CD4-positive, CD25-positive, alpha-beta regulatory T cell (primary cell): ENCODE measurements around the gene ANKRD63. TPM values are rescaled to one million over a fixed set of nuclear protein-coding genes. Genes with fewer than 3 reads are reported as not detected.

Experiments
- ATAC-seq, 2 donors: fragments of 150-1000 bp; cut with Tn5 transposase; one replicate each; pipeline ENCODE4 v1.10.0; 2021; ENCODE audit warnings: low read depth in 2 of 2, moderate number of reproducible peaks in 2 of 2, moderate library complexity in 1 of 2
- DNase-seq, 3 donors: peaks; one replicate each; pipeline versions ENCODE4 v3.0.0 to v3.0.0-alpha.2; 2012 to 2022; ENCODE audit warnings: mixed read lengths in 1 of 3
- H3K27ac ChIP-seq: one replicate; pipeline ENCODE4 v1.7.0; 2013; ENCODE audit warnings: mild to moderate bottlenecking, low read length; ENCODE audit not compliant: insufficient read depth, poor library complexity, severe bottlenecking
- H3K27me3 ChIP-seq: one replicate; pipeline ENCODE4 v1.7.0; 2013; ENCODE audit warnings: low read length; ENCODE audit not compliant: control insufficient read depth, insufficient read depth
- H3K36me3 ChIP-seq: one replicate; pipeline ENCODE4 v1.7.0; 2013; ENCODE audit warnings: mild to moderate bottlenecking, low read length, moderate library complexity; ENCODE audit not compliant: control insufficient read depth, insufficient read depth
- H3K4me1 ChIP-seq: 2 replicates; pipeline ENCODE4 v1.7.0; 2013; ENCODE audit warnings: mild to moderate bottlenecking, low read length; ENCODE audit not compliant: insufficient read depth, control insufficient read depth, poor library complexity, severe bottlenecking
- H3K4me3 ChIP-seq: one replicate; pipeline ENCODE4 v1.7.0; 2013; ENCODE audit warnings: low read depth, mild to moderate bottlenecking, low read length, moderate library complexity
- H3K9me3 ChIP-seq, 2 experiments: 1 replicate in 1 of 2; 2 replicates in 1 of 2; pipeline ENCODE4 v1.7.0; 2013; ENCODE audit warnings: low read length in 2 of 2, mild to moderate bottlenecking in 1 of 2, moderate library complexity in 1 of 2; ENCODE audit not compliant: control insufficient read depth in 2 of 2
- H3K27ac Mint-ChIP-seq, 3 donors: one replicate each; pipeline ENCODE4 v1.8.0; 2020 to 2022; ENCODE audit warnings: mild to moderate bottlenecking in 3 of 3, mixed read lengths in 3 of 3, moderate library complexity in 2 of 3
- H3K27me3 Mint-ChIP-seq: one replicate; pipeline ENCODE4 v1.8.0; 2022; ENCODE audit warnings: mild to moderate bottlenecking, mixed read lengths
- H3K36me3 Mint-ChIP-seq: one replicate; pipeline ENCODE4 v1.8.0; 2020; ENCODE audit warnings: mixed read lengths
- H3K4me1 Mint-ChIP-seq, 4 donors: one replicate each; pipeline ENCODE4 v1.8.0; 2020 to 2022; ENCODE audit warnings: mixed read lengths in 4 of 4, mild to moderate bottlenecking in 1 of 4
- H3K4me3 Mint-ChIP-seq, 4 donors: one replicate each; pipeline ENCODE4 v1.8.0; 2020 to 2022; ENCODE audit warnings: mild to moderate bottlenecking in 4 of 4, mixed read lengths in 4 of 4, moderate library complexity in 3 of 4
- H3K9me3 Mint-ChIP-seq, 7 donors: one replicate each; pipeline ENCODE4 v1.8.0; 2020 to 2022; ENCODE audit warnings: mixed read lengths in 7 of 7, mild to moderate bottlenecking in 3 of 7, moderate library complexity in 2 of 7
- polyA plus RNA-seq, 4 donors: library from polyadenylated mRNA; unstranded; fragments of 300-500 nt; fragmentation: Illumina TruSeq; gene quantifications; one replicate each; pipeline ENCODE4 v1.2.3, GENCODE V29; 2021
- total RNA-seq: library from RNA; stranded (reverse); gene quantifications from one replicate; pipeline ENCODE4 v1.2.3, GENCODE V29; 2022

The ANKRD63 gene
- total and polyA plus RNA-seq, 5 donors from 2014 or later = 0.35 TPM; not detected in 4

- peaks cover 22% of the 10 kb centered on the region for H3K4me1 ChIP-seq
- H3K36me3 ChIP-seq = peaks cover 19% of the 10 kb centered on the region
- Mint-ChIP-seq H3K27me3 (peaks cover 6% of the 10 kb centered on the region), H3K4me3 (peak overlapping the region in 2 of 4 donors; percentile 27 to 64), H3K27ac (peak overlapping the region in 1 of 3 donors; percentile 56), H3K4me1 (no peaks in the 10 kb centered on the region), H3K9me3 (peaks cover 0 to 1% (median 0%) of the 10 kb centered on the region in 7 donors), H3K36me3 (no peaks in the 10 kb centered on the region)
- H3K27me3 ChIP-seq = peaks cover 1% of the 10 kb centered on the region
- no peaks in the 10 kb centered on the region for H3K9me3 ChIP-seq
- DNase-seq (no peak), ATAC-seq (no peak)
- no peak overlapping the region for H3K4me3 ChIP-seq
- H3K27ac ChIP-seq = no peak overlapping the region
Observed at GRCh38 chr15:40285554-40286011, 2.7 kb upstream of the ANKRD63 start.

DNA sequence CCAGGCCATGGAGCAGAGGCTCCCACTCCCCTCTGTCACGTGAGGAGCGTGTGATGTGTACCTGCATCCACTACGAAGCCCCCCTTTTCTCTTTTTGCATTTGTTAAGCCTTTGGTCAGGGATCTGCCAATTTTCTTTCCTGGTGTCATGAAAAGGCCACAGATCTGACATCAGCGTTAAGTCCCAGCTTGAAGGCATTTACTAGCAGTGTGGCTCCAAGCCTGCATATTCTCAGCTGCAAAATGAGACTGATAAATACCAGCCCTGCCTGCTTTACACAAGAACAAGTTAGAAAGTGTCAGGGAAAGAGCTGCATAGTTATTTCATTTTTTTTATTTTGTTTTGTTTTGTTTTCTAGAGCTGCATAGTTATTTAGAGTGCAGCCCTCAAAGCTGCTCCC, 2.3 kb upstream of the ANKRD63 start:
- Mint-ChIP-seq H3K27ac (no peak overlapping the region), H3K9me3 (peaks cover 0 to 1% (median 0%) of the 10 kb centered on the region in 7 donors), H3K4me3 (peak overlapping the region in 2 of 4 donors; percentile 29 to 64), H3K27me3 (peaks cover 10% of the 10 kb centered on the region), H3K36me3 (no peaks in the 10 kb centered on the region), H3K4me1 (no peaks in the 10 kb centered on the region)
- H3K27me3 ChIP-seq = peaks cover 2% of the 10 kb centered on the region
- H3K36me3 ChIP-seq = peaks cover 19% of the 10 kb centered on the region
- no peak overlapping the region for H3K27ac ChIP-seq
- no peaks in the 10 kb centered on the region for H3K9me3 ChIP-seq
- no peak overlapping the region for H3K4me3 ChIP-seq
- ATAC-seq (no peak), DNase-seq (no peak)
- peaks cover 22% of the 10 kb centered on the region for H3K4me1 ChIP-seq

GRCh38 chr15:40283615-40284300, 894 bp upstream of the ANKRD63 start:
- ATAC-seq = no peak
- no peaks in the 10 kb centered on the region for H3K9me3 ChIP-seq
- H3K27me3 ChIP-seq = peaks cover 7% of the 10 kb centered on the region
- H3K4me1 ChIP-seq = peaks cover 25% of the 10 kb centered on the region
- H3K36me3 Mint-ChIP-seq = no peaks in the 10 kb centered on the region
- peaks cover 0 to 1% (median 0%) of the 10 kb centered on the region in 7 donors for H3K9me3 Mint-ChIP-seq
- no peak overlapping the region for H3K27ac ChIP-seq
- peaks cover 12% of the 10 kb centered on the region for H3K36me3 ChIP-seq
- peaks cover 19% of the 10 kb centered on the region for H3K27me3 Mint-ChIP-seq
- H3K27ac Mint-ChIP-seq = no peak overlapping the region
- peaks cover 0 to 4% (median 2%) of the 10 kb centered on the region in 4 donors for H3K4me1 Mint-ChIP-seq
- peak overlapping the region in 3 of 4 donors; percentile 54 to 70 (median 55) for H3K4me3 Mint-ChIP-seq
- no peak overlapping the region for H3K4me3 ChIP-seq
- DNase-seq = no peak

DNA sequence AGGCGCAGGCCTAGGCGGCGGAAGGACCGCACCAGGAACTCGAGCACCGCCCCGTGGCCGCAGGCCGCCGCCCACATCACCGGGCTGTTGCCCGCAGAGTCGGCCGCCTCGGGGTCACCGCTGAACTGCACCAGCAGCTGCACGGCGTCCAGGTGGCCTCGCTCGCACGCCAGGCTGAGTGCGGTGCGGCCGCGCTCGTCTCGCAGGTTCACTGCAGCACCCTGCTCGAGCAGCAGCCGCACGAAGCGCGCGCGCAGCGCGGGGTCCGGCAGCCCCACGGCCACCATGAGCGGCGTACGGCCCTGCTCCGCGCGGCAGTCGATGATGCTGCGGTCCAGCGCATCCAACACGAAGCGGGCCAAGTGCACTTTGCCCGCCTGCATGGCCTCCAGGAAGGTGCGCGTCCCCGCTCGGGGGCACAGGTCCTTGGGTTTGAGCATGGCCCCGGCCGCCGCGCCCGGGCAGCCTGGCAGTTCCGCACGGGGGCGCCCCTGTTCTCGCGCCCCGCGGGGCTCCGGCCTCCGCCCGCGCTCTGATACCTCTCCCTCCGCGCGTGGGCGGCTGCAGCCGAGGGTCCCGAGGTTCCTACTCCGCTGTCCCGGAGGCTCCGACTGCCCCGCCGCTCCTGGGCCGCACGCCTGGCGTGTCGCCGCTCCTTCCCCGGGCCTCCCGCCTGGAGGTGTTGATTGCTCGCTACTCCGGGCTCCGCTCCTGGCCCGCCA, 556 bp downstream of the ANKRD63 start:
- Mint-ChIP-seq H3K9me3 (no peaks in the 10 kb centered on the region), H3K36me3 (no peaks in the 10 kb centered on the region), H3K27ac (no peak overlapping the region), H3K4me1 (peaks cover 0 to 4% (median 2%) of the 10 kb centered on the region in 4 donors), H3K27me3 (peaks cover 27% of the 10 kb centered on the region), H3K4me3 (peak overlapping the region in 3 of 4 donors; percentile 54 to 77 (median 62))
- peak; percentile 20 to 64 (median 49) for DNase-seq
- Histone ChIP-seq H3K9me3 (no peaks in the 10 kb centered on the region), H3K27ac (no peak overlapping the region), H3K4me1 (peaks cover 25% of the 10 kb centered on the region), H3K36me3 (peaks cover 1% of the 10 kb centered on the region), H3K4me3 (no peak overlapping the region), H3K27me3 (peaks cover 14% of the 10 kb centered on the region)
- ATAC-seq = peak; percentile 68 to 72

- peaks cover 0 to 4% (median 2%) of the 10 kb centered on the region in 4 donors for H3K4me1 Mint-ChIP-seq
- H3K27ac Mint-ChIP-seq = no peak overlapping the region
- no peak overlapping the region for H3K4me3 Mint-ChIP-seq
- H3K27me3 Mint-ChIP-seq = peaks cover 32% of the 10 kb centered on the region
- H3K4me1 ChIP-seq = peaks cover 25% of the 10 kb centered on the region
- no peaks in the 10 kb centered on the region for H3K9me3 Mint-ChIP-seq
- no peak overlapping the region for H3K4me3 ChIP-seq
- no peaks in the 10 kb centered on the region for H3K36me3 ChIP-seq
- no peak overlapping the region for H3K27ac ChIP-seq
- no peaks in the 10 kb centered on the region for H3K36me3 Mint-ChIP-seq
- no peaks in the 10 kb centered on the region for H3K9me3 ChIP-seq
- no peak for ATAC-seq
- DNase-seq = no peak
- peaks cover 18% of the 10 kb centered on the region for H3K27me3 ChIP-seq
Observed at GRCh38 chr15:40281801-40282146, 1.1 kb downstream of the ANKRD63 start.

- Mint-ChIP-seq H3K36me3 (no peaks in the 10 kb centered on the region), H3K9me3 (no peaks in the 10 kb centered on the region), H3K27ac (no peak overlapping the region), H3K4me3 (peak overlapping the region; percentile 41 to 87 (median 66)), H3K4me1 (peaks cover 0 to 4% (median 2%) of the 10 kb centered on the region in 4 donors), H3K27me3 (peaks cover 34% of the 10 kb centered on the region)
- no peaks in the 10 kb centered on the region for H3K9me3 ChIP-seq
- H3K4me1 ChIP-seq = peaks cover 25% of the 10 kb centered on the region
- no peaks in the 10 kb centered on the region for H3K36me3 ChIP-seq
- no peak for ATAC-seq
- H3K27ac ChIP-seq = no peak overlapping the region
- no peak overlapping the region for H3K4me3 ChIP-seq
- peaks cover 18% of the 10 kb centered on the region for H3K27me3 ChIP-seq
- DNase-seq = no peak
Observed at GRCh38 chr15:40281057-40281800, 1.6 kb downstream of the ANKRD63 start.

DNA sequence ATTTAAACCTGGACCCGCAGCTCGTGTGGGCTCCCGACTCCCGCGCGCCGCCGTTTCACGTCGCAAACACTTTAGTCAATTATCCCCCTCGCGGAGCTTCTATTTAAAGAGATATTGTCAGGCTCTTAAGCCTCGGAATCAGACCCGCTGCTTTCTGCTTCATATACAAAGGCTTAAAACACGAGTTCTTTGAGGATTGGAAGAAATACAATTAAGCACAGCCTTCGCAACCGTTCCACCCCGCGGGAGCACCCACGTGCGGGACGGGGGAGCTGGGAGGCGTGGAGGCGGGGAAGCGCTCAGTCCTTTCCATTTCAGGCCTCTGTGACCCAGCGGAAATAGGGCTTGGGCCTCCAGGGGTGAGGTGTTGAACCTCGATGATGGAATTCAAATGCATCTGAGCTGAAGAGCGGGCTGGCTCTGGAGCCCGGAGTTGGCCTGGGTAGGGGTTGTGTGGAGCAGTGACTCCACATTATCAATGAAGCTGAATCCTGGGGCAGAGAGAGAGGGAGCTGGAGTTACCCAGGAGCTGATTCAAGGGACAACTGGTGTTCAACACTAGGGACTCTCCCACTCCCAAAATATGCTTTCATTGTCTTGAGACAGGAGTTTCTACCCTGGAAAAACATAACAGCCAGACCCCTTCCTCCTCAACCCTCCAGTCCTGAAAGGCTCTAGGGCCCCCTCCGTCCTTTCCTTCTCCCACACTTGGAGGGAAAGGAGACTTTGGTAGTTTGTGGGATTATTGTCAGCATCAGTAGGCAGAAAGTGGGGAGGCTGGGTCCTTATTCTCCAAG, 2.4 kb downstream of the ANKRD63 start:
- no peaks in the 10 kb centered on the region for H3K36me3 ChIP-seq
- Mint-ChIP-seq H3K36me3 (no peaks in the 10 kb centered on the region), H3K4me1 (peaks cover 0 to 4% (median 2%) of the 10 kb centered on the region in 4 donors), H3K9me3 (no peaks in the 10 kb centered on the region), H3K27ac (peak overlapping the region in 1 of 3 donors; percentile 56), H3K4me3 (peak overlapping the region; percentile 41 to 87 (median 66)), H3K27me3 (peaks cover 34% of the 10 kb centered on the region)
- no peak overlapping the region for H3K4me3 ChIP-seq
- peaks cover 25% of the 10 kb centered on the region for H3K4me1 ChIP-seq
- ATAC-seq (no peak), DNase-seq (no peak)
- no peaks in the 10 kb centered on the region for H3K9me3 ChIP-seq
- H3K27ac ChIP-seq = no peak overlapping the region
- peaks cover 18% of the 10 kb centered on the region for H3K27me3 ChIP-seq
